ENCODE data around the gene ADAMTSL4.
"Not testable (repeated sequence)": the region's sequence is repeated elsewhere in the genome, so short reads cannot be mapped to it uniquely, and the experiment has no call there.

ADAMTSL4 gene

DNA sequence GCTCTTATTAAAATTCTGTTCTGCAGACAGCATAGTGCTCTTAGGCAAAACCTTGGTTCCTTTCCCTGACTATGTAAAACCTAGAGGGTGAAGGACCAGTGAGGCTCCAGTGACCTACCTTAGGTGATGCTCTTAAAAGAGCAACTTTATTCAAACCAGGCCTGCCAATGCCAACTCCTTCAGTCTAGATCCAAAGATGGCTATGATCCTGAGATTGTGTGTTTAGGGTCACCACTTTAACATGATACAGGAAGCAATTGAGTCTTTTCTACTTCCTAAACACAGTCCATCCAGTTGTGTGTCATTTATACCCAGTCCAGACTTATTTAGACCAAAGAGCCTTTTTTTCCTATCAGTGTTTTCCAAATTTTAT lies 19.4 kb downstream of the ADAMTSL4 start:
- DNase-seq, result no peak

- DNase-seq, result no peak
Observed at GRCh38 chr1:150572918-150573647, 23.9 kb downstream of the ADAMTSL4 start.

DNA sequence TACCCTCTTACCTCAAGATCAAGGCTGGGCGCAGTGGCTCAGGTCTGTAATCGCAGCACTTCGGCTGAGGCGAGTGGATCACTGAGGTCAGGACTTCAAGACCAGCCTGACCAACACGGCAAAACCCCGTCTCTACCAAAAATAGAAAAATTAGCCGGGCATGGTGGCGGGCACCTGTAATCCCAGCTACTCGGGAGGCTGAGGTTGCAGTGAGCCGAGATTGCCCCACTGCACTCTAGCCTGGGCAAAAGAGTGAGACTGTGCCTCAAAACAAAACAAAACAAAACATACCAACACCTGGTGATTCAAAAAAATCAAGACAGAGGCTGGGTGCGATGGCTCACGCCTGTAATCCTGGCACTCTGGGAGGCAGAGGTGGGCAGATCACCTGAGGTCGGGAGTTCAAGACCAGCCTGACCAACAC lies 24.5 kb downstream of the ADAMTSL4 start:
- not testable (repeated sequence) for DNase-seq

GRCh38 chr1:150574260-150575071 lies 25.3 kb downstream of the ADAMTSL4 start:
- DNase-seq, result no peak

DNA sequence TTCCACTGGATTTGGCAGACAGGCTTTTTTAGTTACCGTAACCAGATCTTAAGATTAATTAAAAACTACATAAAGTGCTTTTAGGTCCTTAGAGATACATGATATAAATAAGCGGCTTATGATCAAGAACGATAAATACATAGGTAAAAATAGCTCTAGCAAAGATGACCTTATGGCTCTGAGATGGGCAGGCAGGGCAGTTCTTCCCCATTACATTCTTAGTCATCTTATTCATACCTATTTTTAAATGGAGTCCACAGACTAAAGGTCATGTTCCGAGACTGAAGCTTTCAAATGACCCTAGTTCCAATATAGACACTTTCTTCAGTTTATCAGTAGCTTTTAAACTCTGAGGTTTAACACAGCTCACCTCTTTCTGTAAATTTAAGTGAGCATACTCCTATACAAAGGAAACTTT lies 25.9 kb downstream of the ADAMTSL4 start:
- DNase-seq, result peak; percentile 58

GRCh38 chr1:150575518-150576366 lies 26.5 kb downstream of the ADAMTSL4 start:
- DNase-seq, result peak; percentile 56

DNA sequence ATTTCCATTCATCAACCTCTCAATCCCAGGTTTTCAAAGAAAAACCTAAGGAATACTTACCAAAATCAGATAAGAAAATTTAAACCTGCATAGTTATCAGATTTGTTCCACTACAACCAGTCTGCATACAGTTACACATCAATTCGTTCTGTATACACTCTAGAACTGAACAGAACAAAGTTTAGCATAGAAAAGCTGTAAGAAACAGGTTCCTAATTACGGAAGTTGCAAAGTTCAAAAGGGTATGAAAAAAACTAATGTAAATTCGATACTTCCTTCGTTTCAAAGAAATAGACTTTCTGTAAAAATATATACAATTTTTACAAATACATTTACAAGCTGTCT lies 27.1 kb downstream of the ADAMTSL4 start:
- DNase-seq, result no peak

DNA sequence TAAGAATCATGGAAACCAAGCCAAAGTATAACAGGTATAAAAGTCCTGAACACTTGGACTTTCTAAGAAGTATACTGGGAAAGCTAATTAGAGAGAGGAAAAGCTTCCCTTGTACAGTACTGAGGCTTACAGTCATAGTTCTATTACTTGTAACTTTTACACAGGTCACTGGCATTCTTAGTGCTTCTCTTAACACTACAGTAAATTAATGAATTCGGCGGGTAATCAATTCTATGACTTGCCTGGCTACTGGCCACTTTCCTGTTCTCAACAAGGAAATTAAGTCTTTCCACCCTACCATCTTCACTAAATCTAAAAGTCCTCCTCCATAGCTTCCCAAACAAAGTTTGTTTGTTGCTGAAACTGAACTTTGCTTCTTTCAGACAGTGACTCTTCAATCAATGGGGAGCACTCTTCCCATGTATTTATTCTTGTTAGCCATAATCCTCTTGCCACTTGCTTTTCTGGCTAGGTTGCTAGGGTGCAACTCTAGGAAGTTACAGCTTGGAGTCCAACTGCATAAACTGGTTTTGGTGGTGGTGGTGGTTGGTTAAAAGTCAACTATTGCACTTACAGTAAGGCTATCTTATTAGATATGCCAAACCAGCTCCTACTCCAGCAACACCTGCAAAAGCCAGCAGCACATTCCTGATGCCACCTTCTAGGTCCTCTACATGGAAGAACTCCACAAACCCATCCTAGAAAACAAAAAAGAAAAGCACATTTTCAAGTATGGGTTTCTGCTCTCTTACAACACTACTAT lies 27.8 kb downstream of the ADAMTSL4 start:
- DNase-seq, result no peak

GRCh38 chr1:150577557-150578271 lies 28.5 kb downstream of the ADAMTSL4 start:
- peak; percentile 41 for DNase-seq

- DNase-seq, result peak; percentile 74
Observed at GRCh38 chr1:150578272-150579109, 29.3 kb downstream of the ADAMTSL4 start.

- peak; percentile 98 for DNase-seq
Observed at GRCh38 chr1:150579110-150579944, 30.1 kb downstream of the ADAMTSL4 start, which contains the start of gene MCL1. Gene MCL1 (minus strand): TSS chr1:150579610. CDS start chr1:150579530, 80 bp downstream.

- DNase-seq, result no peak
Observed at GRCh38 chr1:150579945-150580642, 30.9 kb downstream of the ADAMTSL4 start.

DNA sequence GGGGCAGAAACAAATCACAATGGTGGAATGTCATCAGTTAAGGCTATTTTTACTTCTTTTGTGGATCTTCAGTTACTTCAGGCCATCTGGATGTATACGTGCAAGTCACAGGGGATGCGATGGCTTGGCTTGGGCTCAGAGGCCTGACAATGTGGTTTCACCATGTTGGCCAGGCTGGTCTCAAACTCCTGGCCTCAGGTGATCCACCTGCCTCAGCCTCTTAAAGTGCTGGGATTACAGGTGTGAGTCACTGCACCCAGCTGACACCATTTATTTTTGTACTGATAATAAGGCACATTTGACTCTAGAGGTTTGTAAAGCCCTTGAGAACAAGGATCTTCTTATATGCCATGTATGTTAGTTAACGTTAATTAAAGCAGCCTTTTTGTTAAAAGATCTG lies 31.8 kb downstream of the ADAMTSL4 start:
- not testable (repeated sequence) for DNase-seq

GRCh38 chr1:150581437-150581836 lies 32.2 kb downstream of the ADAMTSL4 start:
- not testable (repeated sequence) for DNase-seq

- not testable (repeated sequence) for DNase-seq
Observed at GRCh38 chr1:150581962-150582361, 32.8 kb downstream of the ADAMTSL4 start.

DNA sequence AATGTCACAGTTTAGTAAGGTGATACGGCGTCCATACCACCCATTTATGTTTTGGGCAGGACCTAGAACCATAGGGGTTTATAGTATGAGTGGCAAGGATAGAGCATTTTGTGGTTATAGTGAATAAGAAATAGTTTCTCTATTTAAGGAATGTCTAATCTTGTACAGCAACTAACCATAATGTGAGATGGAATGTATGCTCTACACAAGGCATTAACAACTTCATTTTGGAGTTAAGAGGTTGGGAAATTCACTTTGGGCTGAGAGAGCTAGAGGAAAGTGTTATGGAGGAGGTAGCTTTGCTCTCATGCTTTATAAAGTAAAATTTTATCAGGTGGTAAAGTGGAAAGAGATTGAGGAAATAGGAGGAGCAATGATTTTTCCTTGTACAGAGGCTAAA lies 33.2 kb downstream of the ADAMTSL4 start:
- no peak for DNase-seq

GRCh38 chr1:150596095-150596892 lies 47.1 kb downstream of the ADAMTSL4 start:
- no peak for DNase-seq

- peak; percentile 58 for DNase-seq
Observed at GRCh38 chr1:150596976-150597375, 47.8 kb downstream of the ADAMTSL4 start.
